IMR-90 (cell line): ENCODE results near the gene BPGM.
"Not testable (repeated sequence)": the region's sequence is repeated elsewhere in the genome, so short reads cannot be mapped to it uniquely, and the experiment has no call there.

Experiments
- FOS ChIP-seq: fragments of 150-350 bp; IDR thresholded peaks from 2 replicates; pipeline ENCODE4 v1.6.1; 2016; ENCODE audit warnings: low read depth, low read length
- MXI1 ChIP-seq: IDR thresholded peaks from 2 replicates; pipeline ENCODE4 v1.6.1; 2012; ENCODE audit warnings: low read depth, mild to moderate bottlenecking, low read length, moderate library complexity, borderline replicate concordance
- RCOR1 ChIP-seq: IDR thresholded peaks from 2 replicates; pipeline ENCODE4 v1.6.1; 2012; ENCODE audit warnings: mild to moderate bottlenecking, low read length, improper control_type of control experiment; ENCODE audit not compliant: insufficient replicate concordance
- RFX5 ChIP-seq: IDR thresholded peaks from 2 replicates; pipeline ENCODE4 v1.8.0; 2012; ENCODE audit warnings: low read depth, mild to moderate bottlenecking, low read length, moderate library complexity
- TF ChIP-seq, protein P1 (sequence below): conservative IDR thresholded peaks from 2 replicates; pipeline ENCODE4 v1.5.1; 2012; ENCODE audit warnings: mild to moderate bottlenecking, low read depth, low read length, improper control_type of control experiment
- TF ChIP-seq, protein P2 (sequence below): fragments of 150-350 bp; IDR thresholded peaks from 2 replicates; pipeline ENCODE4 v1.6.1; 2017; ENCODE audit warnings: mild to moderate bottlenecking, antibody characterized with exemption, low read length, low read depth

DNA sequence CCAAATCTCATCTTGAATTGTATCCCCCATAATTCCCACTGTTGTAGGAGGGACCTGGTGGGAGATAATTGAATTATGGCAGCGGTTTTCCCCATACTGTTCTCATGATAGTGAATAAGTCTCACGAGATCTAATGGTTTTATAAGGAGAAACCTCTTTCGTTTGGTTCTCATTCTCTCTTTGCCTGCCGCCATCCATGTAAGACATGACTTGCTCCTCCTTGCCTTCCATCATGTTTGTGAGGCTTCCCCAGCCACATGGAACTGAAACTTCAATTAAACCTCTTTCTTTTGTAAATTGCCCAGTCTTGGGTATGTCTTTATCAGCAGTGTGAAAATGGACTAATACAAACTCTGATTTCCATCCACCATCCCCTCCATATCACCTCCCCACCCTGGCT is 4.7 kb upstream of the BPGM start:
- not testable (repeated sequence) for TF ChIP-seq RFX5, RCOR1, MXI1, FOS
- TF ChIP-seq, protein P1, sequence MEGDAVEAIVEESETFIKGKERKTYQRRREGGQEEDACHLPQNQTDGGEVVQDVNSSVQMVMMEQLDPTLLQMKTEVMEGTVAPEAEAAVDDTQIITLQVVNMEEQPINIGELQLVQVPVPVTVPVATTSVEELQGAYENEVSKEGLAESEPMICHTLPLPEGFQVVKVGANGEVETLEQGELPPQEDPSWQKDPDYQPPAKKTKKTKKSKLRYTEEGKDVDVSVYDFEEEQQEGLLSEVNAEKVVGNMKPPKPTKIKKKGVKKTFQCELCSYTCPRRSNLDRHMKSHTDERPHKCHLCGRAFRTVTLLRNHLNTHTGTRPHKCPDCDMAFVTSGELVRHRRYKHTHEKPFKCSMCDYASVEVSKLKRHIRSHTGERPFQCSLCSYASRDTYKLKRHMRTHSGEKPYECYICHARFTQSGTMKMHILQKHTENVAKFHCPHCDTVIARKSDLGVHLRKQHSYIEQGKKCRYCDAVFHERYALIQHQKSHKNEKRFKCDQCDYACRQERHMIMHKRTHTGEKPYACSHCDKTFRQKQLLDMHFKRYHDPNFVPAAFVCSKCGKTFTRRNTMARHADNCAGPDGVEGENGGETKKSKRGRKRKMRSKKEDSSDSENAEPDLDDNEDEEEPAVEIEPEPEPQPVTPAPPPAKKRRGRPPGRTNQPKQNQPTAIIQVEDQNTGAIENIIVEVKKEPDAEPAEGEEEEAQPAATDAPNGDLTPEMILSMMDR, result not testable (repeated sequence)
- TF ChIP-seq, protein P2, sequence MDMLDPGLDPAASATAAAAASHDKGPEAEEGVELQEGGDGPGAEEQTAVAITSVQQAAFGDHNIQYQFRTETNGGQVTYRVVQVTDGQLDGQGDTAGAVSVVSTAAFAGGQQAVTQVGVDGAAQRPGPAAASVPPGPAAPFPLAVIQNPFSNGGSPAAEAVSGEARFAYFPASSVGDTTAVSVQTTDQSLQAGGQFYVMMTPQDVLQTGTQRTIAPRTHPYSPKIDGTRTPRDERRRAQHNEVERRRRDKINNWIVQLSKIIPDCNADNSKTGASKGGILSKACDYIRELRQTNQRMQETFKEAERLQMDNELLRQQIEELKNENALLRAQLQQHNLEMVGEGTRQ, result not testable (repeated sequence)
